ENCODE results near the gene HTR3A. TPM values are rescaled to one million over a fixed set of nuclear protein-coding genes. Genes with fewer than 3 reads are reported as not detected.

HTR3A gene
- total RNA-seq, 6 experiments from 2014 or later, result not detected

DNA sequence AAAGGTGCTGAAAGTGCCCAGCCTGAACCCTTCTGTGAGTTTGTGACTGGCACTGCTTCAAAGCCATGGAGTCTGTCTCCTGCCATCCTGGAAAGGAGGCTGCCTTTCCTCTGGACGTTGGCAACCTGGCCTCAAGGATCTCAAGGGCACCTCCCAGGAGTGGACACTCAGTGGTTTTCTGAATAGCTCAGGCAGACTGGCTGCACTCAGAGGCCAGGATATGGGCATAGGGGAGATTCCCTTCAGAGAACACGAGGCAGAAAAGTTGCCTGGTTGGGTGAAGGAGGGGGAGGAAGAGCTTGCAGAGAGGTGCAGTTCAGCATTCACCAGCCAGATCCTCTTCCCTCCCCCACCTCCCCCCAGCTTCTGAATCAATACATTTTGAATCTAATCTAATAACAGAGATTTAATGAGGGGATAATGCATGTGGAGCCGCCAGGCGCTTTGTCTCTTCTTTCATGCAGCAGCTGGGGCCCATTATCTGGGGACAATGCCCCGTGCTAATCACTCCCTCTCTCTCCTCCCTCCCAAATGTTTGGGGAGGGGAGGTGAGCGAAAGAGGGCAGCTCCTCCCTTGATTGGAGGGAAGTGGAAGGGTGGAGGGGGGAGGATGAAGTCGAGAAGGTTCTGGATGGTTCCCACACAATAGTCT lies 17.7 kb downstream of the HTR3A start:
- no peak overlapping the region for H3K4me3 Mint-ChIP-seq
- H3K36me3 Mint-ChIP-seq (ENCODE audit: low read depth), result no peaks in the 10 kb centered on the region
- DNase-seq, result no peak
- H3K27ac Mint-ChIP-seq, result no peak overlapping the region
- no peaks in the 10 kb centered on the region for H3K4me1 Mint-ChIP-seq (ENCODE audit: low read depth)
- TF ChIP-seq, protein P1, sequence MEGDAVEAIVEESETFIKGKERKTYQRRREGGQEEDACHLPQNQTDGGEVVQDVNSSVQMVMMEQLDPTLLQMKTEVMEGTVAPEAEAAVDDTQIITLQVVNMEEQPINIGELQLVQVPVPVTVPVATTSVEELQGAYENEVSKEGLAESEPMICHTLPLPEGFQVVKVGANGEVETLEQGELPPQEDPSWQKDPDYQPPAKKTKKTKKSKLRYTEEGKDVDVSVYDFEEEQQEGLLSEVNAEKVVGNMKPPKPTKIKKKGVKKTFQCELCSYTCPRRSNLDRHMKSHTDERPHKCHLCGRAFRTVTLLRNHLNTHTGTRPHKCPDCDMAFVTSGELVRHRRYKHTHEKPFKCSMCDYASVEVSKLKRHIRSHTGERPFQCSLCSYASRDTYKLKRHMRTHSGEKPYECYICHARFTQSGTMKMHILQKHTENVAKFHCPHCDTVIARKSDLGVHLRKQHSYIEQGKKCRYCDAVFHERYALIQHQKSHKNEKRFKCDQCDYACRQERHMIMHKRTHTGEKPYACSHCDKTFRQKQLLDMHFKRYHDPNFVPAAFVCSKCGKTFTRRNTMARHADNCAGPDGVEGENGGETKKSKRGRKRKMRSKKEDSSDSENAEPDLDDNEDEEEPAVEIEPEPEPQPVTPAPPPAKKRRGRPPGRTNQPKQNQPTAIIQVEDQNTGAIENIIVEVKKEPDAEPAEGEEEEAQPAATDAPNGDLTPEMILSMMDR (IDR thresholded peaks at IDR 0.05), result no peak
- peaks cover 9% of the 10 kb centered on the region for H3K27me3 Mint-ChIP-seq (ENCODE audit: insufficient read depth)
- H3K9me3 Mint-ChIP-seq, result no peaks in the 10 kb centered on the region

DNA sequence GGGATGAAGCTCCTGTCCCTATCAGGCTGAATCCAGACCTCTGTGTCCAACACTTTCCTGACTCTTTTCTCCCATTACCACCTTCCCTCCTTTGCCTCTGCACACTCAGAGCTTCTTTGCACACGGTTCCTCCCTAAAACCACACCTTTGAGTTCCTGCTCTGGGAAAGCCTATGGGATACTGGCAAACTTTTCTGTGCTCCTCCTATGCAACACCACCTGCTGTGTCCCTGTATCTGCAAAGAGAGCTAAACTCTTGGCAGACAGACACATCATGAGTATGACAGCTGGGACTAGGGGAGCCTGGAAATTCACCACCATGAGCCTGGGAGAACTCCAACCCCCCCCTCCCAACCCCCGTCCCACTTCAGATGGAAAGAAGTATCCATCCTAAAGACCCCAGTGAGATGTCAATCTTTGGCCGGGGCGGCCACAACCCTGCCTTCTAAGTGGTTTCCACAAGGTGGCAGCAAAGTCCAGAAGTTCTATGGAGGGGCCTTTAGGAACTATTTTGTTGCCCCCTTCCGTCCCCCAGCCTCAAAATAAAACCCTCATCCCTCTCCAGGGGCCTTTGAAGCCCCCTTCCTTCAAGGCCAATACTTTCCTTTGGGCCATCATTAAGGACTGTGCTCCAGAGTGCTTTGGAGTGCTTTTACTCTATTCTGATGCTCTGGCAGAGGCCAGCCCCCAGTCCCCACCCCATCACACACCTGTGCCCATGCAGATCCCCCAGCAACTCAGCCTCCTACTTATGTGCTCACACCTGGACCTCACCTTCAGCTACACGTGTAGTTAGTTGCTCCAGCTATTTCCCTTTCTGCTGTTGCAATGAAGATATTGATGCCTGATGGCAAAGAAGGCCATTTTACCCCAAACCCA lies 19.4 kb downstream of the HTR3A start:
- DNase-seq, result no peak
- TF ChIP-seq, protein P1 (IDR thresholded peaks at IDR 0.05), result peak; percentile 82
- Mint-ChIP-seq H3K27me3 (ENCODE audit: insufficient read depth) (peaks cover 13% of the 10 kb centered on the region), H3K9me3 (no peaks in the 10 kb centered on the region), H3K4me1 (ENCODE audit: low read depth) (no peaks in the 10 kb centered on the region), H3K4me3 (no peak overlapping the region), H3K36me3 (ENCODE audit: low read depth) (no peaks in the 10 kb centered on the region), H3K27ac (no peak overlapping the region)

DNA sequence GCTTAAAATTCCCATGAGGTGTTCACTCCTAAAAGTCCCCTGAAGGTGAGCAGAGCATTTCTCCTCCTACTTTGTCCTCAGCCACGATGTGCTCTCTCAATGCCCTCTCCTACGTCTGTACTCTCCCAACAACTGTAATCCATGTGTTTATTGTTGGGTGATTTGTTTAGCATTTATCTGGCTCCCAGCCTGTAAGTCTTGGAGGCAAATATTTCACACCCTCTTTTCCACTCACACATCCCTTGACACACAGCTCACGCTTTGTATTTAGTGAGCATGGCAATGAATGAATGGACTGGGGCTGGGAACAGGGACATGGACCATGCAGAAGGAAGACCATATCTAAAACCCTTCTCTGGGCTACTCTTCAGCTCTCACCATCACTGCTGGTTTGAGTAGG lies 22.6 kb downstream of the HTR3A start:
- Mint-ChIP-seq H3K9me3 (no peaks in the 10 kb centered on the region), H3K27me3 (ENCODE audit: insufficient read depth) (peaks cover 16% of the 10 kb centered on the region)

DNA sequence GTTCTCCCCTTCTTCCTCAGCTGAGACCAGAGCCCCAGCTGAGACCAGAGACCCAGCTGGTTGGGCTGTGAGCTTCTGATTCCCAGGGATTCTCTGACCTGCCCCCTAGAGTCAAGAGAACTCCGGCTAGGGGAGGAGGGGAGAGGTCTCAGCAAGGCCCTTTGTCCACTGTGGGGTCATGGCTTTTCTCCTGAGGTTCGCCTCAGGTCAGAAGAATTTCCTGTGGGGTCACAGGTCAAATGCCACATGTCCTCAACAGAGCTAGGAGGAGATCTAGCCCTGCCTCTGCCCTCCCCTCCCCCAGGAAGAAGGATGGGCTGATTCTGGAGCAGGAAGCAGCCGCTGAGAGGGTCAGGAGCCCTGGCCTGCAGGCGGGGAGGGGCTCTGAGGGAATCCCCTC lies 23.7 kb downstream of the HTR3A start:
- Mint-ChIP-seq H3K27me3 (ENCODE audit: insufficient read depth) (peaks cover 18% of the 10 kb centered on the region), H3K4me1 (ENCODE audit: low read depth) (no peaks in the 10 kb centered on the region), H3K9me3 (no peaks in the 10 kb centered on the region), H3K27ac (no peak overlapping the region), H3K36me3 (ENCODE audit: low read depth) (no peaks in the 10 kb centered on the region), H3K4me3 (no peak overlapping the region)
- TF ChIP-seq, protein P1 (IDR thresholded peaks at IDR 0.05), result no peak
- DNase-seq, result no peak

More for the DNA sequence above, 22.6 kb downstream of the HTR3A start:
- no peak overlapping the region for H3K4me3 Mint-ChIP-seq
- no peak for DNase-seq
- no peaks in the 10 kb centered on the region for H3K36me3 Mint-ChIP-seq (ENCODE audit: low read depth)
- H3K27ac Mint-ChIP-seq, result no peak overlapping the region
- no peaks in the 10 kb centered on the region for H3K4me1 Mint-ChIP-seq (ENCODE audit: low read depth)
- TF ChIP-seq, protein P1 (IDR thresholded peaks at IDR 0.05), result no peak

DNA sequence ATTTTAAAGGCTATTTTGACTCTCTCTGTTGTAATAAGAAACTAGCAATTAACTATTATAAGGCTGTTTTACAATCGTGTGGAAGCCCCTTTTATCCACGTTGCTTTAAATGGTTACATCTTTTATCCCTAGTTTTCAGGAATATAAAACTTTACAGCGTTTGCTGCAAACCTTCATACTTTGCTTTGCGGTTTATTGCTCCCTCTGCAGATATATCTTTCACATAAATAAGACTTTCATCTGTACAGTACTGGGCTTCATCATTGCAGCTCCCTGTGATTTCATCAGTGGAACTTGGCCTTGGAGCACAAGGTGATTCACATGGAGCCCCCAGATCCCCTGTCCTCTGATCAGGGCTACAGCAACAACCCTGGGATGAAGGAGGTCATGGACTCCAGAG lies 25.6 kb downstream of the HTR3A start:
- Mint-ChIP-seq H3K4me1 (ENCODE audit: low read depth) (no peaks in the 10 kb centered on the region), H3K9me3 (no peaks in the 10 kb centered on the region), H3K27ac (no peak overlapping the region), H3K27me3 (ENCODE audit: insufficient read depth) (peaks cover 23% of the 10 kb centered on the region), H3K4me3 (no peak overlapping the region), H3K36me3 (ENCODE audit: low read depth) (no peaks in the 10 kb centered on the region)
- TF ChIP-seq, protein P1 (IDR thresholded peaks at IDR 0.05), result no peak
- DNase-seq, result no peak

All from HFFc6 (cell line).